Loucy (cell line): ENCODE measurements around the gene DPEP3.

Experiments used
- EZH2phosphoT487 ChIP-seq: fragments of 200-600 bp; IDR thresholded peaks from 2 replicates; pipeline ENCODE4 v1.6.1; 2018; ENCODE audit warnings: antibody characterized with exemption, mild to moderate bottlenecking, moderate library complexity, borderline replicate concordance
- TF ChIP-seq, protein P1 (sequence below): fragments of 200-600 bp; sonication (generic); conservative IDR thresholded peaks from 2 replicates; pipeline ENCODE4 v1.5.1; 2014; ENCODE audit warnings: mild to moderate bottlenecking, antibody characterized with exemption, low read length

DNA sequence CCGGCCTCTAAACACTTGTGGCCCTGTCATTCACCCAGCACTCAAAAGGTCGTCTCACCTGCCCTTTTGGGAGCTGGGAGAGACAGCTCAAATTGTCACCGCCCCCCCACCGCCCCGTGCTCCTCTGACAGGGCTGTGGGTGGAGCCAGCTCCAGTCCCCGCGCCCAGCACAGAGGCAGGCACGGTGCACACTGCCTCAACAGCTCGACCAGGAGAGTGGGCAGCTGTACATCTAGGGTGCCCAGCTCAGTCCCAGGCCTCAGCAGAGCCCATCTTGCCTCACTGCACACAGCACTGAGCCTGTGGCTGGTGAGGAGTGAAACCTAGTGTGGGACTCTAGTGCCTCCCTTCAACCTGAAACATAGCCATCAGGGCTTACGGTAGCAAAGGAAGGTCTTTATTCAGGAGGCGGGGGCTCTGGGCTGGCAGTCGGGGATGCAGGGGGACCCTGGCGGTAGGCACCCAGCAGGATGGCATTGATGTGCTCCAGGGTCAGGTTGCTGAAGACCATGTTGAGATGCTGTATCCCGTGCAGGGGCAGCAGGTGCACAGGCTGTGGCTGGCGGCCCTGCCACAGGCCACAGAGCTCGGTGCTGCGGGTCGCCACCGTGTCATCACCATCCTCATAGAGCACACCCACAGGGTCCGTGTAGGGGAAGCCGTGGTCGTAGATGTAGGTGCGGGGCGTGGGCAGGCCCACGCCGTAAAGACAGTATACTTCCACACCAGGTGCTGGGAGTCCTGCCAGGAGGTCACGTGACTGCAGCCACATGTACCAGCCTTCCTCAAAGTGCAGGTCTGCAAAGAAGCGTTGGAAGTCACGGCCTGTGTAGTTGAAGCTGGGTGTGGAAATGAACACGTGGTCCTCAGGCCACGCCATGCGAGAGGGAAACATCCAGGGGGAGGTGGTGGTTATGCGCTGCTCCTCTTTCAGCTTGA is 40.5 kb downstream of the DPEP3 start:
- TF ChIP-seq, protein P1, sequence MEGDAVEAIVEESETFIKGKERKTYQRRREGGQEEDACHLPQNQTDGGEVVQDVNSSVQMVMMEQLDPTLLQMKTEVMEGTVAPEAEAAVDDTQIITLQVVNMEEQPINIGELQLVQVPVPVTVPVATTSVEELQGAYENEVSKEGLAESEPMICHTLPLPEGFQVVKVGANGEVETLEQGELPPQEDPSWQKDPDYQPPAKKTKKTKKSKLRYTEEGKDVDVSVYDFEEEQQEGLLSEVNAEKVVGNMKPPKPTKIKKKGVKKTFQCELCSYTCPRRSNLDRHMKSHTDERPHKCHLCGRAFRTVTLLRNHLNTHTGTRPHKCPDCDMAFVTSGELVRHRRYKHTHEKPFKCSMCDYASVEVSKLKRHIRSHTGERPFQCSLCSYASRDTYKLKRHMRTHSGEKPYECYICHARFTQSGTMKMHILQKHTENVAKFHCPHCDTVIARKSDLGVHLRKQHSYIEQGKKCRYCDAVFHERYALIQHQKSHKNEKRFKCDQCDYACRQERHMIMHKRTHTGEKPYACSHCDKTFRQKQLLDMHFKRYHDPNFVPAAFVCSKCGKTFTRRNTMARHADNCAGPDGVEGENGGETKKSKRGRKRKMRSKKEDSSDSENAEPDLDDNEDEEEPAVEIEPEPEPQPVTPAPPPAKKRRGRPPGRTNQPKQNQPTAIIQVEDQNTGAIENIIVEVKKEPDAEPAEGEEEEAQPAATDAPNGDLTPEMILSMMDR = no peak
- TF ChIP-seq EZH2phosphoT487 = no peak
